GM19239 (cell line): ENCODE results near the gene AHR.
A peak's percentile ranks its signal among the peaks of the same experiment; 100 is the strongest.

Experiments
- DNase-seq: peaks from one replicate; pipeline ENCODE4 v3.0.0; 2011; ENCODE audit warnings: low spot score; ENCODE audit not compliant: insufficient read length
- FAIRE-seq: peaks from 2 replicates; lab custom pipeline; 2011; peaks lifted over from hg19 to GRCh38; lab: Jason Lieb, UNC

The AHR gene

GRCh38 chr7:17298102-17298839 is at the start of gene AHR:
TSS of gene AHR (plus strand) at chr7:17298652. CDS start at chr7:17299265, 613 bp downstream.
- FAIRE-seq (peak; percentile 96), DNase-seq (peak; percentile 42)

GRCh38 chr7:17253885-17254284 is 44.6 kb upstream of the AHR start:
- FAIRE-seq (no peak), DNase-seq (no peak)

GRCh38 chr7:17255926-17256325 is 42.5 kb upstream of the AHR start:
- DNase-seq, result no peak
- FAIRE-seq, result no peak

GRCh38 chr7:17256375-17256774 is 42.1 kb upstream of the AHR start:
- FAIRE-seq, result no peak

GRCh38 chr7:17266565-17266964 is 31.9 kb upstream of the AHR start:
- DNase-seq, result no peak
- FAIRE-seq, result no peak

More at GRCh38 chr7:17256375-17256774, 42.1 kb upstream of the AHR start:
- DNase-seq, result no peak

DNA sequence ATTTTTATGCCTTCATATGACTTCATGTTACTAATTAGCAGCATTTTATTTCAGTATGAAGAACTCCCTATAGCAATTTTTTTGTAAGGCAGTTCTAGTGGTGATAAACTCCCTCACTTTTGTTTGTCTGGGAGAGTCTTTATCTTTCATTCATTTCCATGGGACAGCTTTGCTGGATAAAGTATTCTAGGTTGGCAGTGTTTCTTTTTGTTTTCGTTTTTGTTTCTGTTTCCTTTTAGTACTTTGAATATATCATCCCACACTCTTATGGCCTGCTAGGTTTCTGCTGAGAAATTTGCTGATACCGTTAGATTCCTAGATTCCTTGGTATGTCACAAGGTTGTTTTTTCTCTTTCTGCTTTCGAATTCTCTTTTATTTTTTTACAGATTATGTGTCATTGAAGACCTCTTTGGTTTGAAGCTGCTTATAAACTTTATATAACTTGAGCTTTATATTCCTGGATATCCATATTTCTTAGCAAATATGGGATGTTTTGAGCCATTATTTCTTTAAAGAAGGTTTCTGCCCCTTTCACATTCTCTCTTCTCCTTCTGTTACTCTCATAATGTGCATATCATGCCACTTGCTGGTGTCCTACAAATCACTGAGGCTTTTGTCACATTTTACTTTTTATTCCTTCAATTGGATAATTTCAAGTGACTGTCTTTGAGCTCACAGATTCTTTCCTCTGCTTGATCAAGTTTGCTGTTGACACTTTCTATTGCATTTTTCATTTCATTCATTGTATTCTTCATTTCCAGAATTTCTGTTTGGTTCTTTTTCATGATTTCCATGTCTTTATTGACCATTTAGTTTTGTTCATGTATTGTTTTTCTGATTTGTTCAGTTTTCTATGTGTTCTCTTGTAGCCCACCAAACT is 28.9 kb upstream of the AHR start:
- FAIRE-seq (no peak), DNase-seq (no peak)

- DNase-seq, result no peak
- peak; percentile 33 for FAIRE-seq
Observed at GRCh38 chr7:17274551-17275245, 23.8 kb upstream of the AHR start.

GRCh38 chr7:17275749-17276671 is 22.4 kb upstream of the AHR start:
- FAIRE-seq, result no peak
- DNase-seq, result no peak

DNA sequence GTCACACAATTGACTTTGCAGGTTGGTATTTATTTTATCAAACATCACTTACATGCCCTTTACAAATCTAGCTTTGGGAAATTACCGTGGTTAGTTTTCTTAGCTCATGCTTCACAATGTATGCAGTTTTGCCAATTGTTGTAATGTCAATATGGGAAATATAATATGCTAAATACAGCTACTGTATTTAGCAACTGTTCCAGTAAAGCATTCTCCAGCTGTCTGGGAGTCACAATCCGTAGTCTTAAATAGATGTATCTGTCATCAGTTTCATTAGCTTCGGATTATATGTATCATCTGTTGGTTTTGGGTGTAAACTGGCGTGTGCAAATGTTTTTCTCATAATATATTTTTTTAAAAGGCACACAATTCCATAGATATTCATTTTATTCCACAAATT is 19.4 kb upstream of the AHR start:
- no peak for FAIRE-seq

DNA sequence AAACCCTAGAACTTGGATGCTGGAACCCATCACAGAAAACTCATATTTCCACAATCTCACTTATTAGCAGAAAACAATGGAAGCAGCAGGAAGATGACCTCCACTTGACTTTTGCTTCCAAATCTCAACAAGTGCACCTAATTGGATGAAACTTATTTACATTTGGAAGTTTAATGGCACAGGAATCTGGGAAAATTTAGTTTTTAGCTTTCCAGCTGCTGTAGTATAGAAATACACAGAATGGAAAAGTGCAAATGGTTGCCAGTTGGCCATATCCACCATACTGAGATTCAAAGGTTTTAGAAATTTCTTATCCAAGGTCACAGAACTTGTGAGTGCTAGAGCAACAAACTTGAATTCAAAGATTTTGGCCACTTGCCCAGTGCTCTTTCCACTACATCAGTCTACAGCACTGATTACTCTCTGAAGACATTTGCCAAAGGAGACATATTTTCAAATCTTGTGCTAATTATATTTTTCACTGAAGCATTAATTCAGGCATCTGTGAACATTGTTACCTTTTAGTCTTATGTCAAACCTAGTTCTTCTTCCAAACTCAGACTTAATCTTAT is 9.3 kb upstream of the AHR start:
- FAIRE-seq, result no peak
- DNase-seq, result no peak

More for the DNA sequence above, 19.4 kb upstream of the AHR start:
- no peak for DNase-seq

- no peak for DNase-seq
- FAIRE-seq, result no peak
Observed at GRCh38 chr7:17292843-17293242, 5.6 kb upstream of the AHR start.

DNA sequence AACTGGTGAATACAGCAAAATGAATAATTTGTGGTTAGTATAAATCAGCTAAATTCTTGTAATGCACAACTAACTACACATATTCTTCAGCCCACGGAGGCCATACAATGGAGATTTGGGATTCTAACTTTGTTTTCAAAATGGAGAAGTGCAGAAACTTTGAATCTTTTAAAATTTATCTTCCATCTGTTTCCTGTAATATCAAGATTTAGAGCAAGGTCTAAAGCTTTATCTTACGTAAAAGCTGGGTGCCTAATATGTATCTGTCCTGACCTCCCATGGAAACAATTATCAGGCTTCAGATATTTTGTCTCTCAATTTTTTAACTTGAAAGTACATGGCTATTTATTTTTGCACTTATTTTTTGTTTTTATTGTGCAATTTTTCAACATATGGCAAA is 5.0 kb upstream of the AHR start:
- DNase-seq (no peak), FAIRE-seq (no peak)

DNA sequence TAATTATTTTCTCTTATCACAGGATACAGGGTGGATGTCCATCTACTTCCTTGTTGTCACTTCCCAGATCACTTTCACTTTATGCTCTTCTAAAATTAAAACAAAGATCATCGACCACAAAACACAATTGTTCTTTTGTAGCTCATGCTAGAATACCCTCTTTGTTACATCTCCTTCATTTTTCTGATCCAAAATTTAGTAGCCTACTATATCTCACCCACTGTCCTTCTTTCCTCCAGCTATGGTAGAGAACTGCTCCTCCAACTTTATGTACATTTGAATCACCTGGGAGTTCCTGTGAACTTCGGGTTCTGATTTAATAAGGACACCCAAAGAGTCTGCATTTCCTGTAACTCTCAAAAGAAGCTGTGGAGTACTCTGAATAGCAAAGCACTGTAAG is 1.2 kb upstream of the AHR start:
- FAIRE-seq, result peak; percentile 88
- DNase-seq, result no peak

DNA sequence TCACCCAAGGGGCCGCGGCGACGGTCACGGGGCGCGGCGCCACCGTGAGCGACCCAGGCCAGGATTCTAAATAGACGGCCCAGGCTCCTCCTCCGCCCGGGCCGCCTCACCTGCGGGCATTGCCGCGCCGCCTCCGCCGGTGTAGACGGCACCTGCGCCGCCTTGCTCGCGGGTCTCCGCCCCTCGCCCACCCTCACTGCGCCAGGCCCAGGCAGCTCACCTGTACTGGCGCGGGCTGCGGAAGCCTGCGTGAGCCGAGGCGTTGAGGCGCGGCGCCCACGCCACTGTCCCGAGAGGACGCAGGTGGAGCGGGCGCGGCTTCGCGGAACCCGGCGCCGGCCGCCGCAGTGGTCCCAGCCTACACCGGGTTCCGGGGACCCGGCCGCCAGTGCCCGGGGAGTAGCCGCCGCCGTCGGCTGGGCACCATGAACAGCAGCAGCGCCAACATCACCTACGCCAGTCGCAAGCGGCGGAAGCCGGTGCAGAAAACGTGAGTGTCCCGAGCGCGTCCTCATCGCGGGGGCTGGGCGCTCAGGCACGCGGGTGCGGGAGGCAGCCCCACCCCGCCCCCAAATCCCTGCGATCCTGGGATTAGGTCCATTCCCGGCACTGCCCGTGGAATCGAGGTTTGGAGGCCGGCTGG is 509 bp downstream of the AHR start:
- FAIRE-seq, result no peak

GRCh38 chr7:17299483-17299991 is 1.1 kb downstream of the AHR start:
- FAIRE-seq (peak; percentile 91), DNase-seq (no peak)

More for the DNA sequence above, 509 bp downstream of the AHR start:
- no peak for DNase-seq

GRCh38 chr7:17300012-17300411 is 1.6 kb downstream of the AHR start:
- DNase-seq, result no peak
- no peak for FAIRE-seq

GRCh38 chr7:17300437-17300836 is 2.0 kb downstream of the AHR start:
- no peak for FAIRE-seq

More at GRCh38 chr7:17300437-17300836, 2.0 kb downstream of the AHR start:
- DNase-seq, result no peak
